Ishikawa (cell line): Measurements from ENCODE around the gene SF1.

ENCODE experiments used
- CEBPB ChIP-seq: IDR thresholded peaks from 2 replicates; pipeline ENCODE4 v1.6.1; 2012
- CREB1 ChIP-seq: IDR thresholded peaks from 2 replicates; pipeline ENCODE4 v1.6.1; 2012; ENCODE audit warnings: low read depth
- EGR1 ChIP-seq: IDR thresholded peaks from 2 replicates; pipeline ENCODE4 v1.6.1; 2012
- EP300 ChIP-seq: IDR thresholded peaks from 2 replicates; pipeline ENCODE4 v1.6.1; 2012; ENCODE audit warnings: borderline replicate concordance
- FOXM1 ChIP-seq: IDR thresholded peaks from 2 replicates; pipeline ENCODE4 v1.6.1; 2012; ENCODE audit warnings: low read depth, borderline replicate concordance
- NFIC ChIP-seq: IDR thresholded peaks from 2 replicates; pipeline ENCODE4 v1.6.1; 2012
- RAD21 ChIP-seq: IDR thresholded peaks from 2 replicates; pipeline ENCODE4 v1.6.1; 2012; ENCODE audit warnings: low read depth
- TAF1 ChIP-seq: IDR thresholded peaks from 2 replicates; pipeline ENCODE4 v1.6.1; 2012; ENCODE audit warnings: low read depth, mild to moderate bottlenecking
- TCF12 ChIP-seq: IDR thresholded peaks from 2 replicates; pipeline ENCODE4 v1.6.1; 2012; ENCODE audit warnings: low read depth
- TEAD4 ChIP-seq: IDR thresholded peaks from 2 replicates; pipeline ENCODE4 v1.6.1; 2012
- YY1 ChIP-seq: IDR thresholded peaks from 2 replicates; pipeline ENCODE4 v1.6.1; 2012; ENCODE audit warnings: low read depth
- ZBTB7A ChIP-seq: IDR thresholded peaks from 2 replicates; pipeline ENCODE4 v1.6.1; 2012; ENCODE audit warnings: low read depth
- TF ChIP-seq, protein P1 (sequence below): IDR thresholded peaks from 2 replicates; pipeline ENCODE4 v1.6.1; 2012
- TF ChIP-seq, protein P2 (sequence below): IDR thresholded peaks from 2 replicates; pipeline ENCODE4 v1.6.1; 2012; ENCODE audit warnings: low read depth, mild to moderate bottlenecking
- TF ChIP-seq, protein P3 (sequence below): IDR thresholded peaks from 2 replicates; pipeline ENCODE4 v1.6.1; 2012

SF1 gene

DNA sequence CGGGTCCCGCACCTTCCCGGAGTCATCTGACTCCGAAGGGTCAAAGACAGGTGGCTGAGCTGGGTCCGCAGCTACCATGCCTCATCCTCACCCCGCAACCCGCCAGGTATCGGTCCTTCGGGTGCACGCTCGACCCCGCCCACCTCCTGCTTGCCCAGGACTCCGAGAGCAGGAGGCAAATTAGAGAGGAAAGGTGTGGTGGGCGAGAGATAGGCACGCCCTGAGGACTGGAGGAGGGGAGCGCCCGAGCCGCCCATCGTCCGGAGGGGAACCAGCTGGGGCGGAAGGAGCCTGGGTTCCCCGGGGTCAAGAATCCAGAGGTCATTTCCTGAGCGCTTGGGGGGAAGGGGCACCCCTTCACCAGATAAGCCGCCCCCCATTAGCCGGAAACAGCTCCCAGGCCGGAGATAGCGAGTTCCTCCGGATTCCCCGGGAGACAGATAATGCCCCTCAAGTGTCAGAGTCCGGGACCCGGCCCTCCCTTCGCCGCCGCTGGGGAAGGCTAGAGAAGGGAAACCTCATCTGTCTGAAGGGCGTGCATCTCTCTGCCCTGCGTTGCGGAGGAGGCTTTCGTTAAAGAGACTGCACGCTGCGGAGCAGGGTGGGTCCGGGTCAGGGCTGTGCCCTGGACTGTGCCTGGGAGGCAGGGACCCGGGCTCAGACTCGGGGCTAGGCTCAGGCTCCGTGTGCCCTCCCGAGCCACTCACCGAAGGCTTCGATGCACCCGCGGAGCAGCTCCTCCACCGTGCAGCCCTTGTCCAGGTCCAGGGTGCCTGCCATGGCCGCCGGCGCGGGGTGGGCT is 36.1 kb downstream of the SF1 start:
- TF ChIP-seq, protein P1, sequence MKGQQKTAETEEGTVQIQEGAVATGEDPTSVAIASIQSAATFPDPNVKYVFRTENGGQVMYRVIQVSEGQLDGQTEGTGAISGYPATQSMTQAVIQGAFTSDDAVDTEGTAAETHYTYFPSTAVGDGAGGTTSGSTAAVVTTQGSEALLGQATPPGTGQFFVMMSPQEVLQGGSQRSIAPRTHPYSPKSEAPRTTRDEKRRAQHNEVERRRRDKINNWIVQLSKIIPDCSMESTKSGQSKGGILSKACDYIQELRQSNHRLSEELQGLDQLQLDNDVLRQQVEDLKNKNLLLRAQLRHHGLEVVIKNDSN = no peak
- TF ChIP-seq CREB1 = no peak
- TF ChIP-seq, protein P2, sequence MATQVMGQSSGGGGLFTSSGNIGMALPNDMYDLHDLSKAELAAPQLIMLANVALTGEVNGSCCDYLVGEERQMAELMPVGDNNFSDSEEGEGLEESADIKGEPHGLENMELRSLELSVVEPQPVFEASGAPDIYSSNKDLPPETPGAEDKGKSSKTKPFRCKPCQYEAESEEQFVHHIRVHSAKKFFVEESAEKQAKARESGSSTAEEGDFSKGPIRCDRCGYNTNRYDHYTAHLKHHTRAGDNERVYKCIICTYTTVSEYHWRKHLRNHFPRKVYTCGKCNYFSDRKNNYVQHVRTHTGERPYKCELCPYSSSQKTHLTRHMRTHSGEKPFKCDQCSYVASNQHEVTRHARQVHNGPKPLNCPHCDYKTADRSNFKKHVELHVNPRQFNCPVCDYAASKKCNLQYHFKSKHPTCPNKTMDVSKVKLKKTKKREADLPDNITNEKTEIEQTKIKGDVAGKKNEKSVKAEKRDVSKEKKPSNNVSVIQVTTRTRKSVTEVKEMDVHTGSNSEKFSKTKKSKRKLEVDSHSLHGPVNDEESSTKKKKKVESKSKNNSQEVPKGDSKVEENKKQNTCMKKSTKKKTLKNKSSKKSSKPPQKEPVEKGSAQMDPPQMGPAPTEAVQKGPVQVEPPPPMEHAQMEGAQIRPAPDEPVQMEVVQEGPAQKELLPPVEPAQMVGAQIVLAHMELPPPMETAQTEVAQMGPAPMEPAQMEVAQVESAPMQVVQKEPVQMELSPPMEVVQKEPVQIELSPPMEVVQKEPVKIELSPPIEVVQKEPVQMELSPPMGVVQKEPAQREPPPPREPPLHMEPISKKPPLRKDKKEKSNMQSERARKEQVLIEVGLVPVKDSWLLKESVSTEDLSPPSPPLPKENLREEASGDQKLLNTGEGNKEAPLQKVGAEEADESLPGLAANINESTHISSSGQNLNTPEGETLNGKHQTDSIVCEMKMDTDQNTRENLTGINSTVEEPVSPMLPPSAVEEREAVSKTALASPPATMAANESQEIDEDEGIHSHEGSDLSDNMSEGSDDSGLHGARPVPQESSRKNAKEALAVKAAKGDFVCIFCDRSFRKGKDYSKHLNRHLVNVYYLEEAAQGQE = no peak
- TF ChIP-seq TEAD4 = no peak
- TF ChIP-seq CEBPB = no peak
- no peak for TF ChIP-seq RAD21
- TF ChIP-seq ZBTB7A = no peak
- no peak for TF ChIP-seq NFIC
- TF ChIP-seq FOXM1 = no peak
- TF ChIP-seq EGR1 = no peak
- no peak; the same call in 1 of the 2 replicates for TF ChIP-seq TCF12
- TF ChIP-seq, protein P3, sequence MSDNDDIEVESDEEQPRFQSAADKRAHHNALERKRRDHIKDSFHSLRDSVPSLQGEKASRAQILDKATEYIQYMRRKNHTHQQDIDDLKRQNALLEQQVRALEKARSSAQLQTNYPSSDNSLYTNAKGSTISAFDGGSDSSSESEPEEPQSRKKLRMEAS = no peak
- TF ChIP-seq TAF1 = no peak

DNA sequence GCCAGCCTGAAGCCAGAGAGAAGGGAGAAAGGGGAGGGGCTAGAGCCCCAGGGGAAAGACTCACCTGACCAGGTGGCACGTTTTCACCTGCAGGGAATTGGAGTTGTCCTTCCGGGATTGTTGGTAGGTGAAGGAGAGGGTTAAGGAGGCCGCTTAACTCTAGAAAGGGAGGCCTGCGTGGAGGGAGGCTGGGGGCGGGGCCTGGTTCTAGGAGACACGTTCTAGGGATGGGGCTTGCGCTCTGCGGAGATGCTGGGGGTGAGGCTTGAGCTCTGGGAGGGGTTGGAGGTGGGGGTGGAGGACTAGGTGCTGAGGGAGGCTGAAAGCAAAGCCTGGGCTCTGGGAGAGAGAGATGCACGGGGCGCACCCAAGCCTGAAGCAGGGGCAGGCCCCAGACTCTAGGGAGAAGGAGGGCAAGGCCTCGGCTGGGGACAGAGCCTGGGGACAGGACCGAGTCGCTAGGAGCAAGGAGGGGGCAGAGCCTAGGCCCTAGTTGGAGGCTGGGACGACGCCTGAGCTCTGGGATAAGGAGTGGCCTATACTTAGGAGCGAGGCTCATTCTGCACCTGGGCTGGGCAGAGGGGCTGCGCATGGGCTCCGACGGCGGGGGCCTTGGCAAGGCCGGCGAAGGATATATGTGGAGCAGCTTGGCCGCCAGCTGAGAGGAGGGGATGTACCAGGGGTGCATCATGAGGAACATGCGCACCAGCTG is 36.8 kb downstream of the SF1 start:
- TF ChIP-seq CREB1 (no peak), TCF12 (no peak), TAF1 (no peak), EGR1 (no peak), NFIC (no peak), TEAD4 (no peak), EP300 (no peak), YY1 (no peak), ZBTB7A (no peak), FOXM1 (no peak), RAD21 (no peak), CEBPB (no peak)
- TF ChIP-seq, protein P3 = no peak
- TF ChIP-seq, protein P1 = no peak
- TF ChIP-seq, protein P2 = no peak

DNA sequence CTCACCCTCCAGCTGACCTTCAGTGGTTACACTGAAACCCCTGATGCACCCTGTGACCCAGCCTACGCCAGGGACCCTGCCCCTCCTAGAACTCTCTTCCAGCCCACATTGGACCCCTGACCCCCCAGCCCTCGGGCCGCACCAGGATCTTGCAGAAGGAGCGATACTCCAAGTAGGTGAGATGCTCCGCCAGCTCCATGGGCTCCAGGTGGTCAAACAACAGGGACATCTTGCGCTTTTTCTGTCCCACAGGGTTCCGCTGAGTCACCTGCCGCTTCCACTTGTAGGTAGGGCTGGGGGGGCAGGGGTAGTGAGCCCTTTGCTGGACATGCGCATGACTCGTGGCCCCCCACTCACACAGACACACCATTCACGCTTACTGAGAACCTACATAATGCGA is 38.5 kb downstream of the SF1 start:
- TF ChIP-seq EP300 = no peak
- TF ChIP-seq EGR1 = no peak
- no peak for TF ChIP-seq ZBTB7A

DNA sequence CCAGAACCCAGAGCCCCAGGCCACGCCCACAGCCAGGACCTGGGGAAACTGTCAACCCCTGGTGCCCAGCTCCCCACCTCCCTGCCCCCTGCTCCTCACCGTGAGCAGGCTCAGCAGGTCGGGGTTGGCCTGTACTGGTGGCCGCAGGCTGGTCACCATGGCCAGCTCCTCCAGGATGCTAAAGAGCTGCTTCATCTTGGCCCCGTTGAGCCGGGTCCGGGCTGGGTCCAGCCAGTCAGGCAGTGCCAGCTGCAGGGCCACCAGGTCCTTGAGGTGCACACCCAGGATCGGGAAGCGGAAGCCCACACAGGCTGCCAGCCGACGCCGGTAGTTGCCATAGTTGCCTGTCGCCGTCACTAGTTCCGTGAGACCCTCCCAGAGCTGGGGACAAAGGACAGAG is 41.7 kb downstream of the SF1 start:
- TF ChIP-seq, protein P1 = no peak
- TF ChIP-seq TAF1 (no peak), ZBTB7A (no peak), TCF12 (no peak), CREB1 (no peak), FOXM1 (no peak)

DNA sequence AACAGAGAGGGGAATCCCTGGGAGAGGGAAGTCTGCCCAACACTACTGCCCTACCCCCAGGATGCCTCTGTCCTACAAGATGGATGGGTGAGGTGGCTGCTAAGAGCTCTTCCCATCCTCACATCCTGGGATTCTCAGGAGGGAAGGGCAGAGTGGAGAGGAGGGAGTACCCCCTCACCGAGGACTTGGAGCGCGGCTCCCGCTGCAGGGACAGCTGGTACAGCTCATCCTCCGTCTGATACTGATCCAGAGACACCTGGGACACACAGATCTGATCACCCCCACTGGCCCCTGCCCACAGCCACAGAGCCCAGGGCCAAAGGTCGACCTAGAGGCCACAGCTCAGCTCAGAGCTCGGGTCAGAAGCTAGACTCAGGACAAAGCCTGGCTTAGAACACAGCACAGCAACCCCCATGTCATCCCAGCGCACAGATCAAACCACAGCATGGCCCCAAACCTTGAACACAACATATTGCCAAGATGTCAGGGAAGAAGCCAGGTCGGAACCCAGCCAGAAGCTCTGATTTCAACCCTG is 42.5 kb downstream of the SF1 start:
- TF ChIP-seq NFIC = no peak
- TF ChIP-seq YY1 = no peak
- TF ChIP-seq TCF12 = no peak
- TF ChIP-seq, protein P1 = no peak
- TF ChIP-seq EP300 = no peak
- no peak for TF ChIP-seq TEAD4
